ENCODE results near the gene IL2RA.

Gene IL2RA

DNA sequence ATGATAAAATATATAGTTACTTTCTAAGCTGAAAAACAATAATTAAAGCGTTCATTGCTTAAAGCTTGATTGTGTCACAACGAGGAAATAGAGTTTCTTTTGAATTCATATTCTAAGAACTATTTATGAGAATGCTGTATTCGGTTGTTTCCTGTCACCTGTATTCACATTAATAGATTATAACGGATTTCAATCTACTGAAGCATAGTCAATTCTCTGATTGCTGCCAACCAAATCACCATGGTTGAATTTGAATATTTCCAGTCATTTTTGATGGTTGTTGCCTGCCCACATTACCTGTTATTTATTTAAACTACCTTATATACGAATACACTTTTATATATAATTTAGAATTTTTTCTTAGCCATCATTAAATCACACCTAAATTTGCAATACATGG is 22.0 kb downstream of the IL2RA start:
- Histone ChIP-seq H4K20me1 (ENCODE audit: insufficient read depth, low read length, poor library complexity, severe bottlenecking) (no peaks in the 10 kb centered on the region), H3K9me2 (replicated peaks; ENCODE audit: low read depth, low read length) (no peaks in the 10 kb centered on the region), H3K9ac (ENCODE audit: low read depth, low read length, poor library complexity, severe bottlenecking) (no peak overlapping the region), H3F3A (ENCODE audit: low read depth) (no peaks in the 10 kb centered on the region), H3K9me3 (ENCODE audit: insufficient read depth, low read depth, low read length) (no peaks in the 10 kb centered on the region), H2AFZ (ENCODE audit: low read length) (no peak overlapping the region), H3K4me3 (ENCODE audit: low read length, poor library complexity, severe bottlenecking) (no peak overlapping the region), H3K4me2 (ENCODE audit: low read depth, low read length, poor library complexity, severe bottlenecking) (no peak overlapping the region), H3K4me1 (ENCODE audit: insufficient read depth, low read length, poor library complexity, severe bottlenecking) (peaks cover 21% of the 10 kb centered on the region), H3K27me3 (ENCODE audit: insufficient read depth, low read length, poor library complexity, severe bottlenecking) (peaks cover 8% of the 10 kb centered on the region), H3K36me3 (ENCODE audit: insufficient read depth, low read length) (no peaks in the 10 kb centered on the region), H3K79me2 (ENCODE audit: insufficient read depth, low read length) (no peaks in the 10 kb centered on the region)
- TF ChIP-seq EZH2phosphoT487 (IDR thresholded peaks at IDR 0.05; ENCODE audit: borderline replicate concordance) (no peak), CTCF (conservative IDR thresholded peaks at IDR 0.05; ENCODE audit: low read length) (no peak)

DNA sequence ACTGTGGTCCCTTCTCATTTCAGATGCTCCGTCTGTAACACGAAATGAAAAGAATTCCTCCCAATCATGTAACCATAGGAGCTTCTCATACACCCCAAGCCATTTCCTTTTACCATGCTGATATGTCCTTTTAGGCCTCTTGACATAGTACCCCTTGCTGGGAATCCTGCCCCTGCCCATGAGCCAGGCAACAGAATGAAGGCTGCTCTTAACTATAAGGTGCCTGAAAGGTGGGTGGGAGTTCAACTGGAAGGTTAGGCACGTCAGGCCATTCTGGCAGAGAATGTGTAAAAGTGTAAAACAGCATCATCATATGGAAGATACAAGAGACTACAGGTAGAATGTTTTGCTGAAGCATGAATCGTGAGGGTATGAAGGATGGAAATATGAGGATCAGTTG is 22.5 kb downstream of the IL2RA start:
- H3F3A ChIP-seq (ENCODE audit: low read depth) = no peaks in the 10 kb centered on the region
- TF ChIP-seq CTCF (conservative IDR thresholded peaks at IDR 0.05; ENCODE audit: low read length) (no peak), EZH2phosphoT487 (IDR thresholded peaks at IDR 0.05; ENCODE audit: borderline replicate concordance) (no peak)

GRCh38 chr10:6038071-6038631 is 24.0 kb downstream of the IL2RA start:
- no peak overlapping the region for H3K4me3 ChIP-seq (ENCODE audit: low read length, poor library complexity, severe bottlenecking)
- H3K4me1 ChIP-seq (ENCODE audit: insufficient read depth, low read length, poor library complexity, severe bottlenecking) = peaks cover 12% of the 10 kb centered on the region
- no peaks in the 10 kb centered on the region for H3K9me3 ChIP-seq (ENCODE audit: insufficient read depth, low read depth, low read length)
- H3K79me2 ChIP-seq (ENCODE audit: insufficient read depth, low read length) = no peaks in the 10 kb centered on the region
- no peaks in the 10 kb centered on the region for H3K9me2 ChIP-seq (replicated peaks; ENCODE audit: low read depth, low read length)
- no peak overlapping the region for H3K4me2 ChIP-seq (ENCODE audit: low read depth, low read length, poor library complexity, severe bottlenecking)
- H3K27me3 ChIP-seq (ENCODE audit: insufficient read depth, low read length, poor library complexity, severe bottlenecking) = peaks cover 8% of the 10 kb centered on the region
- no peak overlapping the region for H3K9ac ChIP-seq (ENCODE audit: low read depth, low read length, poor library complexity, severe bottlenecking)
- no peak for TF ChIP-seq CTCF (conservative IDR thresholded peaks at IDR 0.05; ENCODE audit: low read length)
- TF ChIP-seq EZH2phosphoT487 (IDR thresholded peaks at IDR 0.05; ENCODE audit: borderline replicate concordance) = no peak
- H3K36me3 ChIP-seq (ENCODE audit: insufficient read depth, low read length) = no peaks in the 10 kb centered on the region
- no peaks in the 10 kb centered on the region for H3F3A ChIP-seq (ENCODE audit: low read depth)
- no peak overlapping the region for H2AFZ ChIP-seq (ENCODE audit: low read length)
- H4K20me1 ChIP-seq (ENCODE audit: insufficient read depth, low read length, poor library complexity, severe bottlenecking) = no peaks in the 10 kb centered on the region

More for the DNA sequence above, 22.5 kb downstream of the IL2RA start:
- Histone ChIP-seq H2AFZ (ENCODE audit: low read length) (no peak overlapping the region), H3K4me3 (ENCODE audit: low read length, poor library complexity, severe bottlenecking) (no peak overlapping the region), H3K9me3 (ENCODE audit: insufficient read depth, low read depth, low read length) (no peaks in the 10 kb centered on the region), H3K27me3 (ENCODE audit: insufficient read depth, low read length, poor library complexity, severe bottlenecking) (peaks cover 8% of the 10 kb centered on the region), H3K4me2 (ENCODE audit: low read depth, low read length, poor library complexity, severe bottlenecking) (no peak overlapping the region), H3K79me2 (ENCODE audit: insufficient read depth, low read length) (no peaks in the 10 kb centered on the region), H3K9me2 (replicated peaks; ENCODE audit: low read depth, low read length) (no peaks in the 10 kb centered on the region), H4K20me1 (ENCODE audit: insufficient read depth, low read length, poor library complexity, severe bottlenecking) (no peaks in the 10 kb centered on the region), H3K36me3 (ENCODE audit: insufficient read depth, low read length) (no peaks in the 10 kb centered on the region), H3K4me1 (ENCODE audit: insufficient read depth, low read length, poor library complexity, severe bottlenecking) (peaks cover 16% of the 10 kb centered on the region), H3K9ac (ENCODE audit: low read depth, low read length, poor library complexity, severe bottlenecking) (no peak overlapping the region)
